SK-N-SH (cell line): ENCODE data around the gene IFT20. TPM values are rescaled to one million over a fixed set of nuclear protein-coding genes. Genes with fewer than 3 reads are reported as not detected.

Experiments
- CTCF ChIA-PET: fragments of 300-600, 350-600 bp; formaldehyde crosslinking; extraction: SDS; loops from one replicate; lab custom pipeline; 2021; lab: Yijun Ruan, JAX
- POLR2A ChIA-PET: fragments of 350-600 bp; sonication (Branson Sonifier 250); formaldehyde crosslinking; extraction: SDS; loops from one replicate; lab custom pipeline; 2020; ENCODE audit warnings: antibody characterized with exemption, inconsistent platforms; lab: Yijun Ruan, JAX
- DNase-seq: peaks from one replicate; pipeline ENCODE4 v3.0.0; 2012
- H2AFZ ChIP-seq: fragments of 200-600 bp; sonication (generic); 2 replicates; pipeline ENCODE4 v1.8.1; 2016; ENCODE audit warnings: antibody characterized with exemption, mild to moderate bottlenecking, low read depth
- H3F3A ChIP-seq: fragments of 200-600 bp; sonication (generic); replicated peaks from 2 replicates; pipeline ENCODE3; 2016; ENCODE audit warnings: antibody characterized with exemption, mild to moderate bottlenecking; ENCODE audit not compliant: insufficient read depth
- H3K27ac ChIP-seq, 2 experiments: fragments of 200-500 bp in 1 of 2; fragments of 200-600 bp in 1 of 2; sonication (Bioruptor generic) in 1 of 2; sonication (generic), shearing (Covaris generic) in 1 of 2; 2 replicates each; pipeline versions ENCODE4 v1.5.1 to v1.6.1; 2014 to 2016; ENCODE audit warnings: low read depth in 2 of 2, inconsistent platforms in 1 of 2, low read length in 1 of 2, mild to moderate bottlenecking in 1 of 2, mixed read lengths in 1 of 2
- H3K27me3 ChIP-seq: fragments of 200-600 bp; sonication (generic), shearing (Covaris generic); 2 replicates; pipeline ENCODE4 v1.6.1; 2016; ENCODE audit warnings: mixed run types; ENCODE audit not compliant: insufficient read depth
- H3K36me3 ChIP-seq, 2 experiments: fragments of 200-500 bp in 1 of 2; fragments of 200-600 bp in 1 of 2; sonication (Bioruptor generic) in 1 of 2; sonication (generic) in 1 of 2; replicated peaks in 1 of 2; 2 replicates each; pipeline versions ENCODE3 to v1.5.1; 2014 to 2016; ENCODE audit warnings: low read length in 1 of 2, mild to moderate bottlenecking in 1 of 2; ENCODE audit not compliant: insufficient read depth in 2 of 2, control insufficient read depth in 1 of 2
- H3K4me1 ChIP-seq, 2 experiments: fragments of 200-500 bp in 1 of 2; fragments of 200-600 bp in 1 of 2; sonication (Bioruptor generic) in 1 of 2; sonication (generic), shearing (Covaris generic) in 1 of 2; 2 replicates each; pipeline versions ENCODE4 v1.5.1 to v1.6.1; 2014 to 2016; ENCODE audit warnings: low read depth in 1 of 2, low read length in 1 of 2, mixed run types in 1 of 2; ENCODE audit not compliant: insufficient read depth in 2 of 2, control insufficient read depth in 1 of 2
- H3K4me2 ChIP-seq: fragments of 200-600 bp; sonication (generic), shearing (Covaris generic); 2 replicates; pipeline ENCODE4 v1.6.1; 2017; ENCODE audit warnings: mixed run types
- H3K4me3 ChIP-seq, 2 experiments: fragments of 200-500 bp in 1 of 2; fragments of 200-600 bp in 1 of 2; sonication (Bioruptor generic) in 1 of 2; sonication (generic), shearing (Covaris generic) in 1 of 2; 2 replicates each; pipeline versions ENCODE4 v1.5.1 to v1.8.1; 2014 to 2016; ENCODE audit warnings: low read depth in 2 of 2, inconsistent platforms in 1 of 2, low read length in 1 of 2, mild to moderate bottlenecking in 1 of 2, mixed read lengths in 1 of 2, moderate library complexity in 1 of 2
- H3K79me2 ChIP-seq: fragments of 200-600 bp; sonication (generic); 2 replicates; pipeline ENCODE4 v1.8.1; 2017; ENCODE audit warnings: mild to moderate bottlenecking; ENCODE audit not compliant: insufficient read depth
- H3K9ac ChIP-seq: fragments of 200-600 bp; sonication (generic); 2 replicates; pipeline ENCODE4 v1.6.1; 2017; ENCODE audit warnings: mixed run types
- H3K9me2 ChIP-seq: fragments of 200-600 bp; sonication (generic); 2 replicates; pipeline ENCODE4 v1.6.1; 2017; ENCODE audit warnings: mixed run types
- H3K9me3 ChIP-seq: fragments of 200-600 bp; sonication (generic); 2 replicates; pipeline ENCODE4 v1.6.1; 2017; ENCODE audit warnings: mixed run types, mild to moderate bottlenecking, moderate library complexity
- H4K20me1 ChIP-seq: fragments of 200-600 bp; sonication (generic); 2 replicates; pipeline ENCODE4 v1.6.1; 2017; ENCODE audit warnings: mild to moderate bottlenecking, mixed run types; ENCODE audit not compliant: insufficient read depth
- CHD2 ChIP-seq: fragments of 150-350 bp; IDR thresholded peaks from 2 replicates; pipeline ENCODE4 v1.6.1; 2018; ENCODE audit warnings: low read length; ENCODE audit not compliant: partially characterized antibody
- ELF1 ChIP-seq: IDR thresholded peaks from 2 replicates; pipeline ENCODE4 v1.4.0; 2012
- EZH2phosphoT487 ChIP-seq: fragments of 200-600 bp; sonication (generic); IDR thresholded peaks from 2 replicates; pipeline ENCODE4 v1.6.1; 2017; ENCODE audit warnings: low read depth, mixed run types, mild to moderate bottlenecking, antibody characterized with exemption, moderate library complexity, borderline replicate concordance
- FOXJ3 ChIP-seq: sonication (generic); formaldehyde crosslinking; IDR thresholded peaks from 2 replicates; pipeline ENCODE4 v1.5.1; 2020; ENCODE audit warnings: mild to moderate bottlenecking, missing genetic modification reagents
- FOXM1 ChIP-seq: IDR thresholded peaks from 2 replicates; pipeline ENCODE4 v1.4.0; 2012; ENCODE audit warnings: low read depth, mild to moderate bottlenecking
- GATA2 ChIP-seq: sonication (generic); formaldehyde crosslinking; IDR thresholded peaks from 2 replicates; pipeline ENCODE4 v1.5.0; 2020; ENCODE audit warnings: mild to moderate bottlenecking, missing genetic modification reagents
- JUND ChIP-seq: IDR thresholded peaks from 2 replicates; pipeline ENCODE4 v1.4.0; 2012
- MEF2A ChIP-seq: IDR thresholded peaks from 2 replicates; pipeline ENCODE4 v1.4.0; 2012; ENCODE audit warnings: low read depth, borderline replicate concordance
- NFIC ChIP-seq: IDR thresholded peaks from 2 replicates; pipeline ENCODE4 v1.4.0; 2012; ENCODE audit warnings: borderline replicate concordance
- POLR2AphosphoS5 ChIP-seq: IDR thresholded peaks from 2 replicates; pipeline ENCODE4 v1.6.1; 2012; ENCODE audit warnings: low read depth, low read length
- RAD21 ChIP-seq: IDR thresholded peaks from 2 replicates; pipeline ENCODE4 v1.6.1; 2012; ENCODE audit warnings: mild to moderate bottlenecking, low read length
- RFX5 ChIP-seq: IDR thresholded peaks from 2 replicates; pipeline ENCODE4 v1.6.1; 2012; ENCODE audit warnings: mild to moderate bottlenecking, improper control_type of control experiment, low read length
- RXRA ChIP-seq: IDR thresholded peaks from 2 replicates; pipeline ENCODE4 v1.4.0; 2012; ENCODE audit warnings: low read depth, mild to moderate bottlenecking, borderline replicate concordance
- SIN3A ChIP-seq: IDR thresholded peaks from 2 replicates; pipeline ENCODE4 v1.6.1; 2012; ENCODE audit warnings: low read depth, mild to moderate bottlenecking, low read length, moderate library complexity, borderline replicate concordance
- SMC3 ChIP-seq: IDR thresholded peaks from 2 replicates; pipeline ENCODE4 v1.6.1; 2012; ENCODE audit warnings: low read depth, low read length, improper control_type of control experiment
- TAF1 ChIP-seq: IDR thresholded peaks from 2 replicates; pipeline ENCODE4 v1.6.1; 2012; ENCODE audit warnings: low read depth, mild to moderate bottlenecking, low read length, moderate library complexity, borderline replicate concordance
- TCF12 ChIP-seq: IDR thresholded peaks from 2 replicates; pipeline ENCODE4 v1.4.0; 2012
- whole genome bisulfite sequencing: methylation state at CpG from one replicate; pipeline ENCODE4 v1.1.6; 2017; ENCODE audit warnings: low lambda C conversion rate; 5-methylcytosine and 5-hydroxymethylcytosine counted together
- polyA plus RNA-seq, 3 experiments: library from polyadenylated mRNA; depleted of rRNA; stranded (reverse); fragments of >200 nt; gene quantifications; 2 replicates each; pipeline ENCODE4 v1.2.3, GENCODE V29; 2012
- TF ChIP-seq, protein P1 (sequence below): fragments of 150-350 bp; IDR thresholded peaks from 2 replicates; pipeline ENCODE4 v1.6.1; 2016; ENCODE audit warnings: mild to moderate bottlenecking, low read depth, low read length
- TF ChIP-seq, protein P2 (sequence below): IDR thresholded peaks from 2 replicates; pipeline ENCODE4 v1.4.0; 2012; ENCODE audit warnings: low read depth, borderline replicate concordance

IFT20 gene
- polyA plus RNA-seq, 1 of the 3 experiments (the other 2 are of a cell fraction), result 75.6 TPM

DNA sequence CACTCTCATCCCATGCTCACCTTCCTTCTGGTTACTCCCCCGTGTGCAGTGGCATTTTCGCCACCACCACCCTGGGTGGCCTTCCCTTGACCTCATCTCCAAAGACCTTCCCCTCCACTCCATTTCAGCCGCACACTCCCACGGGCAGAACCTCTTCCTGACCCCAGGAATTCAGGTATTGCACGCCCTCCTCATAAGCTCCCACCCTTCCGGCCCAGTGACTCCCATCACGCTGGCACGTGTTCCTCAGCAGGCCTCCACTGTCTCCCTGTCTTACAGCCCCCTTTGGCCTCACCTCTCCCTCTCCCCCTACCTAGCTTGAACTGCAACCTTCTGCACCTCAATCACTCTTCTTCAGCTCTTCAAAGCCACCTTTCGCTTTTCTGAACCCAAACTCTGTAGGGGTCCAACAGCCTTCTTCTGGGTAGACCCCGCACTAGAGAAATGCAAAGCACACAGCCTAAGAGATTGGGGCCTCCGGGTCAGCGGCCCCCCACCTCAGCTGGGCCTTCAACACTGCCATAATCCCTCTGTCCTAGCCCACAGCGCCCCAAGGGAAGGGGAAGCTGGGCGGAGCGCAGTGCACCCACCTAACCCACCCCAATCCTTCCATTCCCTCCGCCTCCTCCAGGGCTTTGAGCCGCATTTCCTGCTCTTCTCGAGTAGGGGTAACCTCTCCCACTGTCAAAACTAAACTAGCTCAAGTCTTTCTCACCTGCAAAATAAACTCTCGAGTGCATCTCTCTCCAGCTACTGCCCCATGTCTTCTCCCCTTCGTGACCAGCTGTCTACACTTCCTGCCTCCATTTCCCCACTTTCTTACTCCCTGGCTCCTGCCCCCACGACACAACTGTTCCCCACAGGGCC, 17.9 kb downstream of the IFT20 start:
- POLR2A ChIA-PET, result interaction anchor here (1.4 to 3.5 kb wide), 2 partner anchors 8 to 18 kb away, joined by 3 to 11 read pairs; partner anchors contain the start of genes IFT20 and TNFAIP1
- Histone ChIP-seq H3K4me3 (no peak overlapping the region; a peak in 1 of 4 replicates), H3K27ac (no peak overlapping the region)
- no peak for TF ChIP-seq RFX5
- no peak for TF ChIP-seq MEF2A
- TF ChIP-seq POLR2AphosphoS5, result no peak
- TF ChIP-seq FOXJ3, result no peak
- no peak for TF ChIP-seq FOXM1
- no peak for TF ChIP-seq SIN3A
- TF ChIP-seq, all 33 proteins: peak for 0
- peak overlapping the region; percentile 98; the same call in 1 of the 2 replicates for H2AFZ ChIP-seq
- CTCF ChIA-PET, result interaction anchor here (0.6 to 3.5 kb wide), 5 partner anchors 8 to 87 kb away, joined by 3 to 15 read pairs (median 3); no protein-coding TSS in a partner anchor
- peaks cover 7 to 14% of the 10 kb centered on the region in 2 experiments; a peak in 1 of 4 replicates for H3K4me1 ChIP-seq
- no peak overlapping the region for H3K9ac ChIP-seq
- H4K20me1 ChIP-seq, result no peaks in the 10 kb centered on the region
- no peaks in the 10 kb centered on the region for H3F3A ChIP-seq
- WGBS, result 95% methylated on average over 21 of the region's 21 CpGs
- H3K9me2 ChIP-seq, result no peaks in the 10 kb centered on the region
- H3K79me2 ChIP-seq, result peaks cover 20% of the 10 kb centered on the region
- no peaks in the 10 kb centered on the region for H3K36me3 ChIP-seq
- peak; percentile 27 for DNase-seq
- H3K27me3 ChIP-seq, result no peaks in the 10 kb centered on the region
- H3K4me2 ChIP-seq, result no peak overlapping the region
- H3K9me3 ChIP-seq, result no peaks in the 10 kb centered on the region

DNA sequence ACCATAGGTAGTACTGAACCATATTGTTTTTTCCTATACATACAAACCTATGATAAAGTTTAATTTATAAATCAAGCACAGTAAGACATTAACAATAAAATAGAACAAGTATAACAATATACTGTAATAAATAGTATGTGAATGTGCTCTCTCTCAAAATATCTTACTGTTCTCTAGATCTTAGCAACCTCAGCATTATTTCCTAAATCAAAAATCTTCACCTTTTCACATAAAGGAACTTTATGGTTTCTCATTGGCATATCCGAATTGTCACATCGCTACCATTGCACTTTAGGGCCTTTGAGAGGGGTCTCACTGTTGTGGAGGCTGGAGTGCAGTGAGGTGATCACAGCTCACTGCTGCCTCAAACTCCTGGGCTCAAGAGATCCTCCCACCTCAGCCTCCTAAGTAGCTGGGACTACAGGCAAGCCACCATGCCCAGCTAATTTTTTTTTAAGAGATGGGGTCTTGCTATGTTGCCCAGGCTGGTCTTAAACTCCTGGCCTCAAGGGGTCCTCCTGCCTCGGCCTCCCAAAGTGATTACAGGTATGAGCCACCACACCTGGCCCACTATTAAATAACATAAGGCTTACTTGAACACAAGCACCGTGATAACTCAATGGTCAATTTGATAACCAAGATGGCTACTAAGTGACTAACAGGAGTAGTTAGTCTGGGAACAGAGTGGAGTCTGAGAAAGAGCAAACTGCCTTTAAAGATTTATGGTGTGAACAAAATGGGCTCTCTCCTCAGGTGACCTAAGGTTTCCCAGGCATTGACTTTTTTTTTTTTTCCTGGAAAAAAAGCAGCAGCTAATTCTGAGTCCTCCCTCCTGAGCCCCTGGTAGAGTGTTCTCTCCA, 19.2 kb downstream of the IFT20 start:
- TF ChIP-seq RAD21 (no peak), CHD2 (no peak), RXRA (no peak), ELF1 (no peak), TCF12 (no peak), POLR2AphosphoS5 (no peak), SMC3 (no peak), JUND (no peak), EZH2phosphoT487 (no peak), TAF1 (no peak), NFIC (no peak), FOXM1 (no peak), GATA2 (CRISPR knock-in tag) (no peak)
- TF ChIP-seq, protein P1, sequence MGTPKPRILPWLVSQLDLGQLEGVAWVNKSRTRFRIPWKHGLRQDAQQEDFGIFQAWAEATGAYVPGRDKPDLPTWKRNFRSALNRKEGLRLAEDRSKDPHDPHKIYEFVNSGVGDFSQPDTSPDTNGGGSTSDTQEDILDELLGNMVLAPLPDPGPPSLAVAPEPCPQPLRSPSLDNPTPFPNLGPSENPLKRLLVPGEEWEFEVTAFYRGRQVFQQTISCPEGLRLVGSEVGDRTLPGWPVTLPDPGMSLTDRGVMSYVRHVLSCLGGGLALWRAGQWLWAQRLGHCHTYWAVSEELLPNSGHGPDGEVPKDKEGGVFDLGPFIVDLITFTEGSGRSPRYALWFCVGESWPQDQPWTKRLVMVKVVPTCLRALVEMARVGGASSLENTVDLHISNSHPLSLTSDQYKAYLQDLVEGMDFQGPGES, result no peak
- TF ChIP-seq, protein P2, sequence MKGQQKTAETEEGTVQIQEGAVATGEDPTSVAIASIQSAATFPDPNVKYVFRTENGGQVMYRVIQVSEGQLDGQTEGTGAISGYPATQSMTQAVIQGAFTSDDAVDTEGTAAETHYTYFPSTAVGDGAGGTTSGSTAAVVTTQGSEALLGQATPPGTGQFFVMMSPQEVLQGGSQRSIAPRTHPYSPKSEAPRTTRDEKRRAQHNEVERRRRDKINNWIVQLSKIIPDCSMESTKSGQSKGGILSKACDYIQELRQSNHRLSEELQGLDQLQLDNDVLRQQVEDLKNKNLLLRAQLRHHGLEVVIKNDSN, result no peak
- no peaks in the 10 kb centered on the region for H3K36me3 ChIP-seq
- no peaks in the 10 kb centered on the region for H3K27me3 ChIP-seq
- DNase-seq, result no peak
- WGBS, result 85% methylated on average over 4 of the region's 4 CpGs
- no peak overlapping the region for H2AFZ ChIP-seq
- H3K27ac ChIP-seq, result no peak overlapping the region
- H3K4me1 ChIP-seq, result peaks cover 7 to 14% of the 10 kb centered on the region in 2 experiments; a peak in 1 of 4 replicates
- no peaks in the 10 kb centered on the region for H3F3A ChIP-seq
- no peak overlapping the region for H3K4me3 ChIP-seq
- POLR2A ChIA-PET, result no interaction called here
- no peak overlapping the region for H3K4me2 ChIP-seq
- no peaks in the 10 kb centered on the region for H3K9me3 ChIP-seq
- H3K9ac ChIP-seq, result no peak overlapping the region
- peaks cover 16% of the 10 kb centered on the region for H3K79me2 ChIP-seq
- no peaks in the 10 kb centered on the region for H4K20me1 ChIP-seq
- no peaks in the 10 kb centered on the region for H3K9me2 ChIP-seq
- CTCF ChIA-PET, result no interaction called here
